Activated T-cell treated with anti-CD3 and anti-CD28 coated beads for 48 hours (primary cell): ENCODE measurements around the gene HEYL.
"Not testable (repeated sequence)": the region's sequence is repeated elsewhere in the genome, so short reads cannot be mapped to it uniquely, and the experiment has no call there.

ENCODE experiments used
- DNase-seq: peaks from one replicate; pipeline ENCODE4 v3.0.0-alpha.2; 2020; ENCODE audit warnings: low read depth

Gene HEYL

DNA sequence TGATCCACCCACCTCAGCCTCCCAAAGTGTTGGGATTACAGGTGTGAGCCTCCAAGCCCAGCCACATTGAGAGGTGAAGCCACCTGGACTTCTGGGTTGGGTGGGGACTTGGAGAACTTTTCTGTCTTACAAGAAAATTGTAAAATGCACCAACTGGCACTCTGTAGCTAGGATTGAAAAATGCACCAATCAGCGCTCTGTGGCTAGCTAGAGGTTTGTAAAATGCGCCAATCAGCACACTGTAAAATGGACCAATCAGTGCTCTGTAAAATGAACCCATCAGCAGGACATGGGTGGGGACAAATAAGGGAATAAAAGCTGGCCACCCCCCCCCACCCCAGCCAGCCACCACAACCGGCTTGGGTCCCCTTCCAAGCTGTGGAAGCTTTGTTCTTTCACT lies 35.8 kb downstream of the HEYL start:
- DNase-seq: not testable (repeated sequence)

- not testable (repeated sequence) for DNase-seq
Observed at GRCh38 chr1:39601667-39602255, 37.7 kb downstream of the HEYL start.

- DNase-seq: no peak
Observed at GRCh38 chr1:39596163-39596562, 43.3 kb downstream of the HEYL start.

DNA sequence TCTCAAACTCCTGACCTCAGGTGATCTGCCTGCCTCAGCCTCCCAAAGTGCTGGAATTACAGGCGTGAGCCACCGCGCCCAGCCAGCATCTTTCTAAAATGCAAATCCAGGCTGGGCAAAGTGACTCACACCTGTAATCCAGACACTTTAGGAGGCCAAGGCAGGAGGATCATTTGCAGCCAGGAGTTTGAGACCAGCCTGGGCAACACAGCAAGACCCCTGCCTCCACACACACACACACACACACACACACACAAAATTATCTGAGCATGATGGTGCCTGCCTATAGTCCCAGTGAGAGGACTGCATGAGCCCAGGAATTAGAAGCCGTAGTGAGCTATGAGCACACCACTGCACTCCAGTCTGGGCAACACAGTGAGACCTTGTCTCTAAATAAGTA lies 46.1 kb downstream of the HEYL start:
- DNase-seq: no peak

DNA sequence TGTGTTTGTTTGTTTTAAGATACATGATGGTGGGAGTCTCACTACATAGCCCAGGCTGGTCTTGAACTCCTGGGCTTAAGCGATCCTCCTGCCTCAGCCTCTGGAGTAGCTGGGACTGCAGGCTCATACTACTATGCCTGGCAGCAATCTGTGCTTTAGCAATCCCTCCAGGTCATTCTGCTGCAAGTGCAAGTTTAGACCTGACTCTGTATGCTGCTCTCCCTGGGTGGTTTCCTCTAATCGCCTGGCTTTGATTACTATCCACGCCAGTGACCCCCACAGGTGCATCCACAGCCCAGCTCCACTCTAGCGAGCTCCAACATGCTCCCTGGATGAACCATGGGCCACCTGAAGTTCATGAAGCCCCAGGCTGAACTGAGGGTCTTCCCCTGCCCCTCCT lies 47.4 kb downstream of the HEYL start:
- no peak for DNase-seq

GRCh38 chr1:39590546-39590945 lies 48.9 kb downstream of the HEYL start:
- no peak for DNase-seq

GRCh38 chr1:39585933-39586332 lies 53.5 kb downstream of the HEYL start:
- DNase-seq: no peak

DNA sequence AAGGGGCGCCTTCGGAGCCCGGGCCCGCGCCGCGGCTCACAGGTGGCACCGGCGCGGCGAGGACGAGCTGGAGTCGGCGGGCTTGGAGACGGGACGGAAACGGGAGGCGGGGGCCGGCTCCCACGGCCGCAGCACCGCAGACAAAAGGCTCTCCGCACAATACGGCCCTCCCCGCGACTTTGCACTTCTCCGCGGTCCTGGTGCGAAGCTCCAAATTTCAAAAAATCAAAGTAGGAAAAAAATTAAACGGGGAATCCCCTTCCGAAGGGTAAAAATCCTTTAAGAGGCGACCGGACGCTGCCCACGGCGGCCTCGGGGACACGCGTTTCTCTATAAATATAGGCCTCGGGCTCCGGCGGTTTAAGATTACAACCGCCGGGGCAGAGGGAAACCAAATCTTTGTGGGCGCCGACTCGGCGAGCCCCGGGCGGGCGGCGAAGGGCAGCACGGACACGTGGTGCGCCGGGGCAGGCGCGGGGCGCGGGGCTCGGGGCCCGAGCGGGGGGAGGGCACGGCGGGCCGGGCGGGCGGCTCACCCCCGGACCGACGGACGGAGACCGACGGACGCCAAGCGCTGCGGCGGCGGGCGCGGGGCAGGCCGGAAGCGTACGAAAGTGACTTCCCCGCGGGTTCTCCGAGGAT lies 63.3 kb downstream of the HEYL start:
- DNase-seq: no peak

GRCh38 chr1:39575191-39576015 lies 64.0 kb downstream of the HEYL start:
- peak; percentile 45 for DNase-seq

DNA sequence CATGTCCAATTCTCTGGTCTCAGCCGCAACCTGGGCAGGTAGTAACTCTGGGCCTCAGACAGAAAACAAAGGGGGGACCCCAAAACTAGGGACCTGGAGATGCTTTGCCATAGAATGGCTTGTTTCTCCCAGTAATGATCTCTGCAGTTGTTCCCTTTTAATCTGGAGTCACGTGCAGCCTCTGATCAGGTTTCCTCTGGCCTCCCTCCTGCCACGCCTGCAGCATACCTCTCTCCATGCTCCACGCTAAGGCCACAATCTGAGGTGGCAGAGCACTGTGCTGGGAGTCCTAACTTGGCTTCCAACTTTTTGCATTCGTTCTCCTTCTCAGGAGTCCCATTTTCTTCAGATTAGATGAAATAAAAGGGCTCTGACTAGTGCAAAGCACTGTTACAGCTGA lies 64.8 kb downstream of the HEYL start:
- DNase-seq: no peak
